Measurements from ENCODE around the gene ETFA.
A peak's percentile ranks its signal among the peaks of the same experiment; 100 is the strongest.

Gene ETFA

GRCh38 chr15:76191539-76192244, 119.6 kb downstream of the ETFA start:
- no peak for DNase-seq

- peak; percentile 86 for DNase-seq
Measured at GRCh38 chr15:76190751-76191538, 120.3 kb downstream of the ETFA start.

- no peak for DNase-seq
Measured at GRCh38 chr15:76190070-76190564, 121.2 kb downstream of the ETFA start.

GRCh38 chr15:76189106-76189505, 122.2 kb downstream of the ETFA start:
- DNase-seq: no peak

GRCh38 chr15:76187163-76187562, 124.1 kb downstream of the ETFA start:
- no peak for DNase-seq

- peak; percentile 66 for DNase-seq
Measured at GRCh38 chr15:76185716-76186115, 125.6 kb downstream of the ETFA start.

- no peak for DNase-seq
Measured at GRCh38 chr15:76184650-76185035, 126.6 kb downstream of the ETFA start.

GRCh38 chr15:76183930-76184649, 127.2 kb downstream of the ETFA start:
- DNase-seq: no peak

- no peak for DNase-seq
Measured at GRCh38 chr15:76181705-76182107, 129.6 kb downstream of the ETFA start.

GRCh38 chr15:76180321-76180720, 130.9 kb downstream of the ETFA start:
- DNase-seq: no peak

GRCh38 chr15:76179023-76179422, 132.2 kb downstream of the ETFA start:
- DNase-seq: no peak

GRCh38 chr15:76178296-76179000, 132.8 kb downstream of the ETFA start:
- DNase-seq: no peak

- no peak for DNase-seq
Measured at GRCh38 chr15:76177491-76178040, 133.7 kb downstream of the ETFA start.

- DNase-seq: no peak
Measured at GRCh38 chr15:76176487-76177085, 134.7 kb downstream of the ETFA start.

- no peak for DNase-seq
Measured at GRCh38 chr15:76176059-76176458, 135.2 kb downstream of the ETFA start.

GRCh38 chr15:76175442-76175841, 135.8 kb downstream of the ETFA start:
- DNase-seq: no peak

- DNase-seq: no peak
Measured at GRCh38 chr15:76174654-76175053, 136.6 kb downstream of the ETFA start.

GRCh38 chr15:76173317-76173834, 137.9 kb downstream of the ETFA start:
- no peak for DNase-seq

- no peak for DNase-seq
Measured at GRCh38 chr15:76172782-76173181, 138.5 kb downstream of the ETFA start.

- no peak for DNase-seq
Measured at GRCh38 chr15:76169911-76170800, 141.1 kb downstream of the ETFA start.

- DNase-seq: peak; percentile 42
Measured at GRCh38 chr15:76169018-76169417, 142.3 kb downstream of the ETFA start.
